SK-N-SH (cell line): ENCODE results near the gene KLC1.

Source experiments
- POLR2AphosphoS5 ChIP-seq: IDR thresholded peaks from 2 replicates; pipeline ENCODE4 v1.6.1; 2012; ENCODE audit warnings: low read depth, low read length
- TF ChIP-seq, protein P1 (sequence below): IDR thresholded peaks from 2 replicates; pipeline ENCODE4; 2012

DNA sequence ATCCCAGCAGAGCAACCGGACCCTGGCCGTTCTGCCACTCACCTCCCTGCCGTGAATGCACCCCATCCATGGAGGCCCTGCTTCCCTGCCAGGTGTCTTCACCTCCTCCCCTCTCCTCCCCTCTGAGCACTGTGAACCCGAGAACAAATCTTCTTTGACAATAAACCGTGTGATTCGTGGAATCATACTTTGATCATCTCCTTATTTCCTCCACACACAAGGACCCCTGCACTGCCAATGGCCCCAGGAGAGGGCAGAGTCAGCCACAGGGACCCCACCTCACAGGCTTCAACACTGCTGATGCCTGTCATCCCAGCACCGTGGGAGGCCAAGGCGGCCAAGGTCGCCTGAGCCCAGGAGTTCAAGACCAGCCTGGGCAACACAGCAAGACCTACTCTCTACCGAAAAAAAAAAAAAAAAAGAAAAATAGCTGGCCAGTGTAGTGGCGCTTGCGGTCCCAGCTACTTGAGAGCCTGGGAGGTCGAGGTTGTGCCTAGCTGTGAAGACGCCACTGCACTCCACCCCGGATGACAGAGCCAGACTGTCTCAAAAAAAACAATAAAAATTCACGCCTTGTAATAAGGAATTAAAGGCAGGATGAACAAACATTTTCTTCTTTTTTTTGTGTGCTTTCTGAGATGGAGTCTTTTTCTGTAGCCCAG is 85.2 kb downstream of the KLC1 start:
- TF ChIP-seq, protein P1, sequence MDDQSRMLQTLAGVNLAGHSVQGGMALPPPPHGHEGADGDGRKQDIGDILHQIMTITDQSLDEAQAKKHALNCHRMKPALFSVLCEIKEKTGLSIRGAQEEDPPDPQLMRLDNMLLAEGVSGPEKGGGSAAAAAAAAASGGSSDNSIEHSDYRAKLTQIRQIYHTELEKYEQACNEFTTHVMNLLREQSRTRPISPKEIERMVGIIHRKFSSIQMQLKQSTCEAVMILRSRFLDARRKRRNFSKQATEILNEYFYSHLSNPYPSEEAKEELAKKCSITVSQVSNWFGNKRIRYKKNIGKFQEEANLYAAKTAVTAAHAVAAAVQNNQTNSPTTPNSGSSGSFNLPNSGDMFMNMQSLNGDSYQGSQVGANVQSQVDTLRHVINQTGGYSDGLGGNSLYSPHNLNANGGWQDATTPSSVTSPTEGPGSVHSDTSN = no peak
- TF ChIP-seq POLR2AphosphoS5 = no peak
